Suprapubic skin (tissue), 4 donors: ENCODE measurements around the gene LYSMD2.

ENCODE experiments used
- CTCF ChIP-seq, 2 donors: fragments of 200-600 bp in 1 of 2; fragments of 450-650 bp in 1 of 2; sonication (generic) in 1 of 2; IDR thresholded peaks; one replicate each; pipeline ENCODE4 v1.5.1; 2016 to 2019; ENCODE audit warnings: antibody characterized with exemption in 2 of 2, mild to moderate bottlenecking in 1 of 2, moderate library complexity in 1 of 2
- EP300 ChIP-seq: sonication (generic); formaldehyde crosslinking; IDR thresholded peaks from one replicate; pipeline ENCODE4 v1.6.1; 2017; ENCODE audit warnings: antibody characterized with exemption
- POLR2A ChIP-seq, 2 donors: fragments of 450-650 bp; IDR thresholded peaks; one replicate each; pipeline ENCODE4 v1.6.1; 2017; ENCODE audit warnings: antibody characterized with exemption in 2 of 2, mild to moderate bottlenecking in 2 of 2, moderate library complexity in 2 of 2
- POLR2AphosphoS5 ChIP-seq, 3 donors: sonication (generic); formaldehyde crosslinking; IDR thresholded peaks; one replicate each; pipeline ENCODE4 v1.6.1; 2017; ENCODE audit warnings: antibody characterized with exemption in 3 of 3

- TF ChIP-seq EP300 = no peak
- TF ChIP-seq CTCF (IDR thresholded peaks at IDR 0.05) = no peak
- TF ChIP-seq POLR2A (IDR thresholded peaks at IDR 0.05) = no peak
- no peak for TF ChIP-seq POLR2AphosphoS5 (IDR thresholded peaks at IDR 0.05)
These were observed at the start of gene LYSMD2 for GRCh38 chr15:51737522-51738305.
